T-helper 1 cell (primary cell): ENCODE results near the gene SMAD6.

ENCODE experiments used
- DNase-seq, 5 donors: peaks; one replicate each; pipeline ENCODE4 v3.0.0-alpha.2; 2012 to 2020

The SMAD6 gene

GRCh38 chr15:66778314-66778665 is 76.3 kb downstream of the SMAD6 start:
- DNase-seq = no peak

- DNase-seq = no peak
These were observed 76.7 kb downstream of the SMAD6 start for GRCh38 chr15:66778716-66779115.

- DNase-seq = no peak
These were observed 77.4 kb downstream of the SMAD6 start for GRCh38 chr15:66779331-66780009.

GRCh38 chr15:66780172-66780972 is 78.3 kb downstream of the SMAD6 start:
- no peak for DNase-seq

- no peak for DNase-seq
These were observed 79.1 kb downstream of the SMAD6 start for GRCh38 chr15:66780973-66781718.

- DNase-seq = no peak
These were observed 80.7 kb downstream of the SMAD6 start for GRCh38 chr15:66782785-66783184.

- DNase-seq = no peak
These were observed 81.3 kb downstream of the SMAD6 start for GRCh38 chr15:66783314-66783713.

- DNase-seq = no peak
These were observed 81.7 kb downstream of the SMAD6 start for GRCh38 chr15:66783725-66784124.

- no peak for DNase-seq
These were observed 82.1 kb downstream of the SMAD6 start for GRCh38 chr15:66784174-66784573.

- DNase-seq = no peak
These were observed 83.6 kb downstream of the SMAD6 start for GRCh38 chr15:66785637-66786036.

- no peak for DNase-seq
These were observed 84.2 kb downstream of the SMAD6 start for GRCh38 chr15:66786222-66786621.

- DNase-seq = no peak
These were observed 84.9 kb downstream of the SMAD6 start for GRCh38 chr15:66786708-66787488.

- DNase-seq = no peak
These were observed 85.4 kb downstream of the SMAD6 start for GRCh38 chr15:66787489-66787871.

- no peak for DNase-seq
These were observed 86.0 kb downstream of the SMAD6 start for GRCh38 chr15:66788024-66788423.

GRCh38 chr15:66789029-66790025 is 87.3 kb downstream of the SMAD6 start:
- DNase-seq = no peak

- DNase-seq = no peak
These were observed 93.8 kb downstream of the SMAD6 start for GRCh38 chr15:66795851-66796250.

- no peak for DNase-seq
These were observed 94.3 kb downstream of the SMAD6 start for GRCh38 chr15:66796343-66796742.

GRCh38 chr15:66797921-66798320 is 95.9 kb downstream of the SMAD6 start:
- no peak for DNase-seq

- no peak for DNase-seq
These were observed 96.5 kb downstream of the SMAD6 start for GRCh38 chr15:66798426-66799061.

- no peak for DNase-seq
These were observed 97.2 kb downstream of the SMAD6 start for GRCh38 chr15:66799242-66799641.

GRCh38 chr15:66800584-66801235 is 98.7 kb downstream of the SMAD6 start:
- no peak for DNase-seq
